Mesendoderm (in vitro differentiated cells): ENCODE results near the gene C2orf81.

Experiments
- DNase-seq: peaks from one replicate; pipeline ENCODE4 v3.0.0; 2013
- H2AK5ac ChIP-seq: 2 replicates; pipeline ENCODE4 v1.6.1; 2013; ENCODE audit warnings: low read length, inconsistent platforms
- H2BK120ac ChIP-seq: 2 replicates; pipeline ENCODE4 v1.6.1; 2013; ENCODE audit warnings: low read depth, mild to moderate bottlenecking, low read length, moderate library complexity, mixed read lengths
- H2BK15ac ChIP-seq: replicated peaks from 2 replicates; pipeline ENCODE4 v1.6.1; 2013; ENCODE audit warnings: low read depth, mild to moderate bottlenecking, moderate library complexity
- H2BK5ac ChIP-seq: 2 replicates; pipeline ENCODE4 v1.6.1; 2013; ENCODE audit warnings: low read length, inconsistent platforms
- H3K18ac ChIP-seq: 2 replicates; pipeline ENCODE4 v1.6.1; 2013; ENCODE audit warnings: mild to moderate bottlenecking, low read length, mixed read lengths
- H3K23ac ChIP-seq: one replicate; pipeline ENCODE4 v1.6.1; 2013; ENCODE audit warnings: low read length
- H3K27ac ChIP-seq: 2 replicates; pipeline ENCODE4 v1.5.1; 2013; ENCODE audit warnings: low read depth, mild to moderate bottlenecking, inconsistent platforms, low read length, moderate library complexity
- H3K27me3 ChIP-seq: 2 replicates; pipeline ENCODE4 v1.6.1; 2013; ENCODE audit warnings: low read length, control low read depth, mild to moderate bottlenecking, inconsistent platforms; ENCODE audit not compliant: insufficient read depth, poor library complexity
- H3K36me3 ChIP-seq: 2 replicates; pipeline ENCODE4 v1.6.1; 2013; ENCODE audit warnings: low read length, inconsistent platforms; ENCODE audit not compliant: control insufficient read depth, insufficient read depth
- H3K4ac ChIP-seq: one replicate; pipeline ENCODE4 v1.6.1; 2013; ENCODE audit warnings: low read depth, mild to moderate bottlenecking, low read length, moderate library complexity
- H3K4me1 ChIP-seq: 2 replicates; pipeline ENCODE4 v1.6.1; 2013; ENCODE audit warnings: low read depth, low read length, inconsistent platforms; ENCODE audit not compliant: control insufficient read depth
- H3K4me2 ChIP-seq: 2 replicates; pipeline ENCODE4 v1.6.1; 2013; ENCODE audit warnings: low read length
- H3K4me3 ChIP-seq: 2 replicates; pipeline ENCODE4 v1.5.1; 2013; ENCODE audit warnings: mild to moderate bottlenecking, low read length
- H3K56ac ChIP-seq: one replicate; pipeline ENCODE4 v1.6.1; 2013; ENCODE audit warnings: low read length
- H3K79me1 ChIP-seq: 2 replicates; pipeline ENCODE4 v1.6.1; 2013; ENCODE audit warnings: low read length, inconsistent platforms
- H3K79me2 ChIP-seq: 2 replicates; pipeline ENCODE4 v1.6.1; 2013; ENCODE audit warnings: mild to moderate bottlenecking, low read length; ENCODE audit not compliant: control insufficient read depth, insufficient read depth
- H3K9ac ChIP-seq: 2 replicates; pipeline ENCODE4 v1.6.1; 2013; ENCODE audit warnings: low read length, inconsistent platforms
- H4K5ac ChIP-seq: one replicate; pipeline ENCODE4 v1.6.1; 2013; ENCODE audit warnings: low read length
- H4K8ac ChIP-seq: one replicate; pipeline ENCODE4 v1.6.1; 2013; ENCODE audit warnings: low read depth, mild to moderate bottlenecking, control low read depth, low read length, moderate library complexity
- WGBS: extraction: QIAGEN DNeasy Blood & Tissue Kit; methylation state at CpG from one replicate; pipeline ENCODE4 v1.1.7; 2013; ENCODE audit warnings: low lambda C conversion rate, missing lambda C conversion rate; ENCODE audit not compliant: insufficient coverage; ENCODE audit errors: extremely low coverage; 5-methylcytosine and 5-hydroxymethylcytosine counted together

C2orf81 gene

DNA sequence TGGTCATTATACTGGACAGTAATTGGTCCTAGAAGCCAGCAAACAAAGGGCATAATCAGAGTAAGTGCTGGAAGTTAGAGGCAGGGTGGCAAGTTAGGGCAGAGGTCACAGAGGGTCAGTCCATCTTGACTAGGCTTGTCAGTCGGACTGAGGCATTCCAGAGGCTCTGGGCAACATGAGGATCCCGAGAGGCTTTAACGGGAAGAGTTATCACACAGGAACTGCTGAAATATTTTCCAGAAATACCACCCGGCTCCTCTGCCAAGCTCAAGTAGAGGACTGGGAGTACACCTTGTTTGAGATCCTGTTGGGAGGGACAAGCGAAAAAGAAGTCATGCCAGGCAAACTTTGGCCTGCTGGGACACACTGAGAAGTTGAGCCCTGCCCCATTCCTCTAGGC is 13.7 kb downstream of the C2orf81 start:
- Histone ChIP-seq H3K36me3 (no peaks in the 10 kb centered on the region), H3K79me2 (no peaks in the 10 kb centered on the region), H3K23ac (no peak overlapping the region), H3K56ac (no peak overlapping the region), H3K27me3 (no peaks in the 10 kb centered on the region), H2BK5ac (no peak overlapping the region), H3K18ac (no peak overlapping the region), H3K4me3 (no peak overlapping the region), H4K8ac (no peak overlapping the region), H2AK5ac (no peak overlapping the region), H2BK15ac (no peak overlapping the region), H3K79me1 (no peaks in the 10 kb centered on the region), H3K4ac (no peak overlapping the region), H3K9ac (no peak overlapping the region), H2BK120ac (no peak overlapping the region), H4K5ac (no peak overlapping the region), H3K4me2 (no peak overlapping the region), H3K27ac (no peak overlapping the region), H3K4me1 (no peaks in the 10 kb centered on the region)
- no peak for DNase-seq
- WGBS: no CpG with 5 or more reads among the region's 5 CpGs

DNA sequence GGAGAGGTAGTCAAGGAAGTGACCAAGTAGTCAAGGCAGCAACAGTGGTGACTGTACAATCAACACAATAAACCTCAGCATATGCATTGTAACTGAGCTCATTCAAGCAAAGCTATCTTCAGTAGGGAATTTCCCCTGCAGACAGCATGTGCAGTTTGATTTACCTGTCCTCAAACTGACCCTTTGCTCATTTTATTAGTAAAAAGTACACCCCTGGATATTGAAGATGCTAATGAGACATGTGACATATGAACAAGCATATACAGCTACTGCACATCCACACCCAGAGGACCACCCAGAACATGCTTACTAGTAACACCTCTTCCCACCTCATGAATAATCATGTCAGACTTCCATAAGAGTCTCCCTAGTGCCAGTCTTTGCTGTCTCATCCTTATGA is 15.4 kb downstream of the C2orf81 start:
- Histone ChIP-seq H3K4me3 (no peak overlapping the region), H2BK120ac (no peak overlapping the region), H3K23ac (no peak overlapping the region), H3K27me3 (no peaks in the 10 kb centered on the region), H3K4me2 (no peak overlapping the region), H2BK5ac (no peak overlapping the region), H3K79me2 (no peaks in the 10 kb centered on the region), H4K8ac (no peak overlapping the region), H3K4me1 (no peaks in the 10 kb centered on the region), H2BK15ac (no peak overlapping the region), H3K4ac (no peak overlapping the region), H3K18ac (no peak overlapping the region), H3K79me1 (no peaks in the 10 kb centered on the region), H3K56ac (no peak overlapping the region), H4K5ac (no peak overlapping the region), H2AK5ac (no peak overlapping the region), H3K27ac (no peak overlapping the region), H3K9ac (no peak overlapping the region), H3K36me3 (no peaks in the 10 kb centered on the region)
- DNase-seq: no peak

DNA sequence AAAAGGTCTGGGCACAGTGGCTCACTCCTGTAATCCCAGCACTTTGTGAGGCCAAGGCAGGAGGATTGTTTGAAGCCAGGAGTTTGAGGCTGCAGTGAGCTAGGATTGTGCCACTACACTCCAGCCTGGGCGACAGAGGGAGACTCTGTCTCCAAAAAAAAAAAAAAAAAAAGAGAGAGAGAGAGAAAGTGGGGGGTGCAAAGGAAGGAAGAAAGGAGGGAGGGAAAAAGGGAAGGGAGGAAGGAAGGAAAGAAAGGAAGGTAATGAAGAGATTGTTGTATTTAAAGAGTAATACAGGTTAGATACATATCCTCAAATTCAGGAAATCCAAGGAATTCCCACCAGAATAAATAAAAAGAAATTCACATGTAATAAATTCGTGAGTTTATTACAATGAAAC is 19.5 kb downstream of the C2orf81 start:
- Histone ChIP-seq H3K9ac (no peak overlapping the region), H2BK5ac (no peak overlapping the region), H2BK120ac (no peak overlapping the region), H4K8ac (no peak overlapping the region), H3K36me3 (no peaks in the 10 kb centered on the region), H3K27ac (no peak overlapping the region), H3K4me1 (no peaks in the 10 kb centered on the region), H2BK15ac (no peak overlapping the region), H3K79me2 (no peaks in the 10 kb centered on the region), H3K4me2 (no peak overlapping the region), H3K23ac (no peak overlapping the region), H3K56ac (no peak overlapping the region), H4K5ac (no peak overlapping the region), H3K27me3 (no peaks in the 10 kb centered on the region), H3K79me1 (no peaks in the 10 kb centered on the region), H3K4me3 (no peak overlapping the region), H3K4ac (no peak overlapping the region), H2AK5ac (no peak overlapping the region), H3K18ac (no peak overlapping the region)
- no peak for DNase-seq
- WGBS: no CpG with 5 or more reads among the region's 2 CpGs

DNA sequence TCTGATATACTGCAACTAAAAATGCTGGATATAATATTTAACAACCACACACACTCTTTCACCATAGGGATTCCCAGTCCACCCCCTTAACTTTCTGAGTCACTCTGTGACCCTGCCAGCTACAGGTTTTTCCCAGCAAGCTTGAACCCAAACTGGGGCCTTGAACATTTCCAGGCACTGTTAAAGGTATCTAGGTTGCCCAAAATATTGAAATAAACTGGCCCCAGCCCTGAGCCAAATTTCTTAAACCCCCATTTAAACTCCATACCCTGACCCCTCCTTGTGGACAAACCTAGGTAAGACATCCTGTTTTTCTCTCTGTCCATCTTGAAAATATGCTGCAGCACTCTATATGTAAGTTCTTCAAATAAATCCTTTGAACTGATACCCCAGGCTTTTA is 21.6 kb downstream of the C2orf81 start:
- Histone ChIP-seq H2AK5ac (no peak overlapping the region), H3K79me2 (no peaks in the 10 kb centered on the region), H3K79me1 (no peaks in the 10 kb centered on the region), H2BK5ac (no peak overlapping the region), H3K4me1 (no peaks in the 10 kb centered on the region), H3K4me3 (no peak overlapping the region), H2BK15ac (no peak overlapping the region), H2BK120ac (no peak overlapping the region), H3K9ac (no peak overlapping the region), H3K23ac (no peak overlapping the region), H3K27ac (no peak overlapping the region), H3K4ac (no peak overlapping the region), H3K4me2 (no peak overlapping the region), H4K8ac (no peak overlapping the region), H3K27me3 (no peaks in the 10 kb centered on the region), H3K18ac (no peak overlapping the region), H3K36me3 (no peaks in the 10 kb centered on the region), H3K56ac (no peak overlapping the region), H4K5ac (no peak overlapping the region)
- DNase-seq: peak; percentile 52

DNA sequence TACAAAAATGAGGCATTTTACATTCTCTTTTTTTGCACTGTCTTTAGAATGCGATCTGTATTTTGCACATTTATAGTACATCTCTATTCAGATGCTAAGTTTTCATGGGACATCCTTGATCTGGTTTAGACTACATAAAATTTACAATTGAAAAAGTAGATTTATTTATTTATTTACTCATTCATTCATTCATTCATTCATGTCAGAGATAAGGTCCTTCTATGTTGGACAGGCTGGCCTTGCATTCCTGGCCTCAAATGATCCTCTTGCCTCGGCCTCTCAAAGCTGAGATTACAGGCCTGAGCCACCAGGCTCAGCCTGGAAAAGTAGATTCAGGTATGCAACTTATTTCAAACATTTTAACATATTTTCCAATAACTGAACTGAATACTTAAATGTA is 25.3 kb downstream of the C2orf81 start:
- Histone ChIP-seq H3K27me3 (no peaks in the 10 kb centered on the region), H4K8ac (no peak overlapping the region), H3K79me1 (no peaks in the 10 kb centered on the region), H4K5ac (no peak overlapping the region), H3K4me3 (no peak overlapping the region), H3K9ac (no peak overlapping the region), H2AK5ac (no peak overlapping the region), H3K36me3 (no peaks in the 10 kb centered on the region), H3K79me2 (peaks cover 1% of the 10 kb centered on the region), H3K4me1 (no peaks in the 10 kb centered on the region), H3K27ac (no peak overlapping the region), H3K18ac (no peak overlapping the region), H2BK120ac (no peak overlapping the region), H2BK15ac (no peak overlapping the region), H3K56ac (no peak overlapping the region), H2BK5ac (no peak overlapping the region), H3K4me2 (no peak overlapping the region), H3K4ac (no peak overlapping the region), H3K23ac (no peak overlapping the region)
- no CpG with 5 or more reads among the region's 2 CpGs for WGBS
- no peak for DNase-seq

DNA sequence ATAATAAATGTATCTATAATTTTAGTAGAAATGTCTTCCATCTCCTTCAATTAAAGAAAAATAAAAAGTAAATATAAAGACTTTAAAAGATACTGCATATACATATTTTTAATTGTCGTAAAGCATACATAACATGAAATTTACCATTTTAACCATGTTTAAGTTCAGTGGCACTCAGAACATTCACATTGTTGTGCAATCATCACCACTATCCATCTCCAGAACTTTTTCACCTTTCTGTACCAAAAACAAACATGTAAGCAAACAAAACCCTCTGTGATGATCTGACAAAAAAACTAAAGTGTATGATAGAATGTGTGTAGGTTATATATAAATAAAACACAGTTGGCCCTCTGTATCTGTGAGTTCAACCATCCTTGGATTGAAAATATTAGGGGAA is 27.9 kb downstream of the C2orf81 start:
- Histone ChIP-seq H3K79me2 (peaks cover 25% of the 10 kb centered on the region), H3K4me3 (no peak overlapping the region), H4K8ac (no peak overlapping the region), H2BK15ac (no peak overlapping the region), H3K27ac (no peak overlapping the region), H3K79me1 (peaks cover 11% of the 10 kb centered on the region), H3K18ac (no peak overlapping the region), H3K4me2 (no peak overlapping the region), H2AK5ac (no peak overlapping the region), H3K56ac (no peak overlapping the region), H3K4ac (no peak overlapping the region), H4K5ac (no peak overlapping the region), H3K27me3 (no peaks in the 10 kb centered on the region), H2BK120ac (no peak overlapping the region), H3K9ac (no peak overlapping the region), H3K23ac (no peak overlapping the region), H3K36me3 (no peaks in the 10 kb centered on the region), H2BK5ac (no peak overlapping the region), H3K4me1 (peaks cover 3% of the 10 kb centered on the region)
- WGBS: no CpG with 5 or more reads among the region's 1 CpG
- no peak for DNase-seq
